Esophagus muscularis mucosa (tissue), 4 donors: Measurements from ENCODE around the gene HOMER3. TPM values are rescaled to one million over a fixed set of nuclear protein-coding genes. Genes with fewer than 3 reads are reported as not detected.

Experiments
- DNase-seq: peaks from one replicate; pipeline ENCODE4 v3.0.0-alpha.2; 2017; ENCODE audit errors: extremely low spot score
- H3K27ac ChIP-seq, 4 donors: fragments of 200-600 bp; sonication (generic); replicated peaks in 1 of 4; 1 replicate in 3 of 4; 2 replicates in 1 of 4; pipeline ENCODE4 v1.5.1; 2016 to 2019; ENCODE audit warnings: mild to moderate bottlenecking in 1 of 4
- H3K27me3 ChIP-seq, 4 donors: fragments of 200-600 bp; sonication (generic); one replicate each; pipeline versions ENCODE4 v1.5.1 to v1.6.0; 2016 to 2019
- H3K36me3 ChIP-seq, 4 donors: fragments of 200-600 bp; sonication (generic); one replicate each; pipeline ENCODE4 v1.5.1; 2016 to 2019
- H3K4me1 ChIP-seq, 4 donors: fragments of 200-600 bp; sonication (generic); one replicate each; pipeline ENCODE4 v1.5.1; 2016 to 2019
- H3K4me3 ChIP-seq, 4 donors: fragments of 200-600 bp; sonication (generic); 1 replicate in 2 of 4; 2 replicates in 2 of 4; pipeline ENCODE4 v1.5.1; 2016 to 2019; ENCODE audit warnings: mild to moderate bottlenecking in 4 of 4, moderate library complexity in 1 of 4
- H3K9me3 ChIP-seq, 4 donors: fragments of 200-600 bp; sonication (generic); 1 replicate in 3 of 4; 2 replicates in 1 of 4; pipeline ENCODE4 v1.5.1; 2016 to 2019
- CTCF ChIP-seq, 3 experiments: fragments of 200-600 bp in 2 of 3; fragments of 450-650 bp in 1 of 3; sonication (generic) in 2 of 3; IDR thresholded peaks; one replicate each; pipeline ENCODE4 v1.5.1; 2017 to 2019; ENCODE audit warnings: antibody characterized with exemption in 3 of 3, mild to moderate bottlenecking in 2 of 3, moderate library complexity in 1 of 3
- EP300 ChIP-seq: sonication (generic); formaldehyde crosslinking; IDR thresholded peaks from one replicate; pipeline ENCODE4 v1.6.1; 2017; ENCODE audit warnings: antibody characterized with exemption
- POLR2A ChIP-seq: fragments of 450-650 bp; IDR thresholded peaks from one replicate; pipeline ENCODE4 v1.6.1; 2017; ENCODE audit warnings: antibody characterized with exemption, moderate library complexity, mild to moderate bottlenecking, low read depth
- POLR2AphosphoS5 ChIP-seq, 2 donors: sonication (generic); formaldehyde crosslinking; IDR thresholded peaks; one replicate each; pipeline ENCODE4 v1.6.1; 2017; ENCODE audit warnings: antibody characterized with exemption in 2 of 2
- WGBS: methylation state at CpG from one replicate; pipeline ENCODE4 v1.1.5; 2018; 5-methylcytosine and 5-hydroxymethylcytosine counted together
- intact Hi-C: fragments of 100-400 bp; cut with DNase I; formaldehyde crosslinking; loops from one replicate; pipeline ENCODE4 v1.15.1; 2023
- total RNA-seq, 4 donors: library from RNA; depleted of rRNA; stranded (reverse); fragments of >200 nt; gene quantifications; one replicate each; pipeline versions ENCODE4 v1.1.0 to v1.2.1, GENCODE V29; 2016

Gene HOMER3
- total RNA-seq, 4 donors from 2014 or later = 26.7 to 47.8 (median 39.1) TPM

- under 1% methylated on average over 33 of the region's 47 CpGs for WGBS
Measured at GRCh38 chr19:18939922-18940768, 872 bp downstream of the HOMER3 start.

GRCh38 chr19:18939163-18939562 lies 1.9 kb downstream of the HOMER3 start:
- H3K4me3 ChIP-seq = peak overlapping the region in 1 of 4 donors; percentile 73
- WGBS = 86% methylated on average over 3 of the region's 3 CpGs
- H3K27ac ChIP-seq = peak overlapping the region in 1 of 4 donors; percentile 74

More at GRCh38 chr19:18939922-18940768, 872 bp downstream of the HOMER3 start:
- Histone ChIP-seq H3K4me1 (peaks cover 11 to 23% (median 20%) of the 10 kb centered on the region in 4 donors), H3K4me3 (peak overlapping the region; percentile 73 to 83 (median 79)), H3K36me3 (peaks cover 0 to 38% (median 15%) of the 10 kb centered on the region in 4 donors), H3K27ac (peak overlapping the region; percentile 56 to 74 (median 72)), H3K27me3 (no peaks in the 10 kb centered on the region), H3K9me3 (no peaks in the 10 kb centered on the region)
- no peak for DNase-seq
- TF ChIP-seq POLR2A = no peak
- TF ChIP-seq EP300 = no peak
- peak in 1 of 2 donors; percentile 37 for TF ChIP-seq POLR2AphosphoS5 (IDR thresholded peaks at IDR 0.05)
- TF ChIP-seq CTCF (IDR thresholded peaks at IDR 0.05) = no peak
- intact Hi-C loops = loop anchor here (10.0 kb wide), 1 partner anchor 45 kb away; no protein-coding TSS in a partner anchor

GRCh38 chr19:18933297-18933696 lies 7.7 kb downstream of the HOMER3 start:
- 89% methylated on average over 7 of the region's 13 CpGs for WGBS
- H3K9me3 ChIP-seq = no peaks in the 10 kb centered on the region
- H3K4me1 ChIP-seq = peaks cover 0 to 14% (median 12%) of the 10 kb centered on the region in 4 donors
- no peak overlapping the region for H3K4me3 ChIP-seq
- TF ChIP-seq CTCF (IDR thresholded peaks at IDR 0.05) (no peak), POLR2A (no peak), EP300 (no peak), POLR2AphosphoS5 (IDR thresholded peaks at IDR 0.05) (no peak)
- H3K36me3 ChIP-seq = peaks cover 9 to 84% (median 60%) of the 10 kb centered on the region in 4 donors
- DNase-seq = no peak
- intact Hi-C loops = loop anchor here (10.0 kb wide), 1 partner anchor 52 kb away; no protein-coding TSS in a partner anchor
- H3K27ac ChIP-seq = no peak overlapping the region
- H3K27me3 ChIP-seq = no peaks in the 10 kb centered on the region

More at GRCh38 chr19:18939163-18939562, 1.9 kb downstream of the HOMER3 start:
- Histone ChIP-seq H3K36me3 (peaks cover 2 to 45% (median 21%) of the 10 kb centered on the region in 4 donors), H3K27me3 (no peaks in the 10 kb centered on the region), H3K9me3 (no peaks in the 10 kb centered on the region), H3K4me1 (peaks cover 11 to 23% (median 20%) of the 10 kb centered on the region in 4 donors)
- TF ChIP-seq CTCF (IDR thresholded peaks at IDR 0.05) = no peak
- TF ChIP-seq POLR2A = no peak
- no peak for TF ChIP-seq POLR2AphosphoS5 (IDR thresholded peaks at IDR 0.05)
- no peak for TF ChIP-seq EP300
- intact Hi-C loops = loop anchor here (10.0 kb wide), 1 partner anchor 46 kb away; no protein-coding TSS in a partner anchor
- DNase-seq = no peak

GRCh38 chr19:18932216-18932841 lies 8.7 kb downstream of the HOMER3 start:
- Histone ChIP-seq H3K4me1 (peaks cover 0 to 14% (median 12%) of the 10 kb centered on the region in 4 donors), H3K4me3 (peak overlapping the region; percentile 24 to 33 (median 30)), H3K27me3 (no peaks in the 10 kb centered on the region), H3K27ac (peak overlapping the region in 1 of 4 donors; percentile 36), H3K9me3 (no peaks in the 10 kb centered on the region), H3K36me3 (peaks cover 10 to 84% (median 64%) of the 10 kb centered on the region in 4 donors)
- 26% methylated on average over 28 of the region's 37 CpGs for WGBS
- no peak for DNase-seq
- TF ChIP-seq POLR2A = no peak
- no peak for TF ChIP-seq CTCF (IDR thresholded peaks at IDR 0.05)
- TF ChIP-seq POLR2AphosphoS5 (IDR thresholded peaks at IDR 0.05) = no peak
- TF ChIP-seq EP300 = no peak
- intact Hi-C loops = loop anchor here (10.0 kb wide), 1 partner anchor 52 kb away; no protein-coding TSS in a partner anchor
